Measurements from ENCODE around the gene DELE1.
A peak's percentile ranks its signal among the peaks of the same experiment; 100 is the strongest.

The DELE1 gene

GRCh38 chr5:141876628-141877355 lies 46.9 kb upstream of the DELE1 start:
- TF ChIP-seq CTCF (IDR thresholded peaks at IDR 0.05; ENCODE audit: low read depth, low read length), result no peak
- no peak for DNase-seq (ENCODE audit: extremely low read depth, low read depth)

- TF ChIP-seq CTCF (IDR thresholded peaks at IDR 0.05; ENCODE audit: low read depth, low read length), result no peak
- DNase-seq (ENCODE audit: extremely low read depth, low read depth), result no peak
Observed at GRCh38 chr5:141877356-141878185, 46.1 kb upstream of the DELE1 start.

DNA sequence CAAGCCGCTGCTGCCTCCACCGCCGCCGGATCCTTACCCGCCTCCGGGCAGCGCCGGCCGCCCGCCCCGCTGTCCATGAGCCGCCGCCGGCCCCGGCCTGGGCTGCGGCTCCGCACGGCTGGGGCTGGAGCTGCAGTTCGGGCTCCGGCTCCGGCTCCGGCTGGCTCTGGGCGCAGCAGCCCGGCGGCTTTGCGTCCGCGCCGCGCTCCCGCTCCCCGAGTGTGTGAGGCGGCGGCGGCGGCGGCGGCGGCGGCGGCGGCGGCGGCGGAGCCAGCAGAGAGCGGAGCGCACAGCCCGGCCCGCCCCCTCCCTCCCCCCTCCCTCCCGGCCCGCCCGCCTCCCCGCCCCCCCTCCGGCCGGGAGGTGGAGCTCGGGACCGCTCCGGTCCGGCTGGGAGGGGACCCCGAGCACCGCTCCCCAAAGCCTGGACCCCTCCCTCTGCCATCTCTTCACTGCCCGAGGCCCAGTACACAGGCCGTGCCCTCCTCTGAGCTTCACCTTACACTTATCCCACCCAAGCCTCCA lies 45.4 kb upstream of the DELE1 start, which contains the start of gene PCDH1:
PCDH1 (minus strand) TSS at position 225 of the 525 bp plus-strand sequence; CDS start at position 77, 148 bp downstream.
- TF ChIP-seq CTCF (IDR thresholded peaks at IDR 0.05; ENCODE audit: low read depth, low read length), result no peak
- DNase-seq (ENCODE audit: extremely low read depth, low read depth), result no peak

- DNase-seq (ENCODE audit: extremely low read depth, low read depth), result peak; percentile 60
- TF ChIP-seq CTCF (IDR thresholded peaks at IDR 0.05; ENCODE audit: low read depth, low read length), result peak; percentile 99
Observed at GRCh38 chr5:141878711-141879425, 44.8 kb upstream of the DELE1 start.

DNA sequence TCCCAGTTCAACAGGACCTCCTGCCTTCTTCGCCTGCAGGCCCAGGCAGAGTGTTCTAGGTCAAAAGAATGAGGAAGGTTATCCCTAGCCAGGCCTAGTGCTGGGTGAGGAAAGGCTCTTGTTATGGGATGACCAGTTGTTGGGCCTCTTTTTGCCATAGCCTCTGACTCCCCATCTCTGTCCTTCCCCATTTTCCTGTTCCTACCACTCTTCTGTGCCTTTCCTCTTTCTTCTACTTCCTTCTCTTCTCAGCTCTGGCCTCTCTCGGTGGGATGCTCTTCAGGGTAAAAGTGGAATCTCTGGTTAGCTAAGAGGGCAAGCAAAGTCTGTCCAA lies 44.3 kb upstream of the DELE1 start:
- TF ChIP-seq CTCF (IDR thresholded peaks at IDR 0.05; ENCODE audit: low read depth, low read length), result no peak
- DNase-seq (ENCODE audit: extremely low read depth, low read depth), result no peak

- TF ChIP-seq CTCF (IDR thresholded peaks at IDR 0.05; ENCODE audit: low read depth, low read length), result no peak
- DNase-seq (ENCODE audit: extremely low read depth, low read depth), result no peak
Observed at GRCh38 chr5:141879941-141880738, 43.5 kb upstream of the DELE1 start.
